GM19324 (cell line): ENCODE measurements around the gene ZNF358.

Source experiments
- ATAC-seq: cut with Tn5 transposase; IDR thresholded peaks from one replicate; pipeline ENCODE4 v1.9.1; 2021; ENCODE audit warnings: mild to moderate bottlenecking, moderate library complexity; ENCODE audit not compliant: unreplicated experiment, low FRiP score

The ZNF358 gene

GRCh38 chr19:7554565-7554964 is 38.7 kb downstream of the ZNF358 start:
- no peak for ATAC-seq

- no peak for ATAC-seq
Observed at GRCh38 chr19:7554990-7555864, 39.3 kb downstream of the ZNF358 start.

GRCh38 chr19:7556696-7557315 is 40.9 kb downstream of the ZNF358 start:
- no peak for ATAC-seq

- no peak for ATAC-seq
Observed at GRCh38 chr19:7558667-7559066, 42.8 kb downstream of the ZNF358 start.

- ATAC-seq = no peak
Observed at GRCh38 chr19:7559102-7559501, 43.2 kb downstream of the ZNF358 start.

GRCh38 chr19:7560255-7560654 is 44.4 kb downstream of the ZNF358 start:
- ATAC-seq = no peak

GRCh38 chr19:7561325-7561724 is 45.4 kb downstream of the ZNF358 start:
- no peak for ATAC-seq

GRCh38 chr19:7562646-7563393 is 46.9 kb downstream of the ZNF358 start:
- ATAC-seq = no peak

GRCh38 chr19:7564866-7565265 is 49.0 kb downstream of the ZNF358 start:
- no peak for ATAC-seq

GRCh38 chr19:7565332-7565731 is 49.4 kb downstream of the ZNF358 start:
- ATAC-seq = no peak
